MCF 10A (cell line): ENCODE data around the gene PAGR1. TPM values are rescaled to one million over a fixed set of nuclear protein-coding genes. Genes with fewer than 3 reads are reported as not detected.

Source experiments
- BruUV-seq: library from RNA; stranded (reverse); fragments of 400-500 nt; replicated peaks from 2 replicates; lab custom pipeline; 2021; lab: Mats Ljungman, UMichigan
- CTCF ChIA-PET: fragments of 300-600 bp; sonication (Branson Sonifier 250); formaldehyde crosslinking; extraction: SDS; loops from one replicate; lab custom pipeline; 2021; ENCODE audit warnings: antibody characterized with exemption, inconsistent platforms; lab: Yijun Ruan, JAX
- POLR2A ChIA-PET: fragments of 300-600, 350-650 bp; sonication (Branson Sonifier 250); formaldehyde crosslinking; extraction: SDS; loops from one replicate; lab custom pipeline; 2020; ENCODE audit warnings: antibody characterized with exemption, inconsistent platforms; lab: Yijun Ruan, JAX
- DNase-seq: peaks from one replicate; pipeline ENCODE4 v3.0.0-alpha.2; 2018; ENCODE audit not compliant: unreplicated experiment
- H3K27ac Mint-ChIP-seq: one replicate; pipeline ENCODE4 v1.8.0; 2022; ENCODE audit warnings: mild to moderate bottlenecking, low read depth, mixed read lengths; ENCODE audit not compliant: unreplicated experiment
- H3K27me3 Mint-ChIP-seq: one replicate; pipeline ENCODE4 v1.8.0; 2022; ENCODE audit warnings: mixed read lengths; ENCODE audit not compliant: insufficient read depth, unreplicated experiment
- H3K36me3 Mint-ChIP-seq: one replicate; pipeline ENCODE4 v1.8.0; 2022; ENCODE audit warnings: mild to moderate bottlenecking, moderate library complexity, mixed read lengths; ENCODE audit not compliant: insufficient read depth, unreplicated experiment
- H3K4me1 Mint-ChIP-seq: one replicate; pipeline ENCODE4 v1.8.0; 2022; ENCODE audit warnings: mixed read lengths; ENCODE audit not compliant: insufficient read depth, unreplicated experiment
- H3K4me3 Mint-ChIP-seq: one replicate; pipeline ENCODE4 v1.8.0; 2022; ENCODE audit warnings: mild to moderate bottlenecking, moderate library complexity, mixed read lengths; ENCODE audit not compliant: unreplicated experiment
- H3K9me3 Mint-ChIP-seq: one replicate; pipeline ENCODE4 v1.8.0; 2022; ENCODE audit warnings: mixed read lengths; ENCODE audit not compliant: unreplicated experiment
- CTCF ChIP-seq: fragments of 200-600 bp; IDR thresholded peaks from one replicate; pipeline ENCODE4 v1.8.0; 2022; ENCODE audit warnings: antibody characterized with exemption, mild to moderate bottlenecking; ENCODE audit not compliant: unreplicated experiment
- intact Hi-C: fragments of 100-400 bp; cut with micrococcal nuclease; formaldehyde crosslinking; loops from 2 replicates; pipeline ENCODE4 v1.14.1; 2022
- total RNA-seq: library from RNA; stranded (reverse); gene quantifications from 2 replicates; pipeline ENCODE4 v1.2.3, GENCODE V29; 2022

Gene PAGR1
- total RNA-seq, 1 experiment from 2014 or later: 25.0 TPM

- Mint-ChIP-seq H3K4me3 (peak overlapping the region; percentile 47), H3K4me1 (peaks cover 9% of the 10 kb centered on the region), H3K27me3 (no peaks in the 10 kb centered on the region), H3K9me3 (no peaks in the 10 kb centered on the region), H3K36me3 (peaks cover 34% of the 10 kb centered on the region), H3K27ac (peak overlapping the region; percentile 75)
- CTCF ChIA-PET: interaction anchor here (0.7 to 0.8 kb wide), 2 partner anchors 24 to 28 kb away, joined by 3 read pairs; no protein-coding TSS in a partner anchor
- POLR2A ChIA-PET: interaction anchor here (0.6 to 2.2 kb wide), 6 partner anchors 8 to 181 kb away, joined by 3 to 8 read pairs (median 3); partner anchors contain the start of genes PAGR1 and TAOK2
- intact Hi-C loops: loop anchor here (5.0 kb wide), 3 partner anchors 38 to 198 kb away; partner anchors contain the start of genes C16orf92, CDIPT, HIRIP3 and INO80E
- DNase-seq: peak; percentile 77
- TF ChIP-seq CTCF: no peak
- BruUV-seq: no TSS peak
Observed at GRCh38 chr16:29824589-29825144, 8.7 kb downstream of the PAGR1 start.

GRCh38 chr16:29825145-29826044, 9.4 kb downstream of the PAGR1 start:
- ChIA-PET CTCF (interaction anchor here (1.8 kb wide), 1 partner anchor 197 kb away, joined by 7 read pairs; no protein-coding TSS in a partner anchor), POLR2A (interaction anchor here (0.7 to 2.2 kb wide), 5 partner anchors 9 to 148 kb away, joined by 3 to 8 read pairs (median 3); partner anchors contain the start of genes PAGR1 and TAOK2)
- no peaks in the 10 kb centered on the region for H3K9me3 Mint-ChIP-seq
- peak overlapping the region; percentile 47 for H3K4me3 Mint-ChIP-seq
- peaks cover 32% of the 10 kb centered on the region for H3K36me3 Mint-ChIP-seq
- H3K27ac Mint-ChIP-seq: peak overlapping the region; percentile 75
- intact Hi-C loops: no loop called here
- no TSS peak for BruUV-seq
- TF ChIP-seq CTCF: no peak
- no peaks in the 10 kb centered on the region for H3K27me3 Mint-ChIP-seq
- DNase-seq: peak; percentile 47
- H3K4me1 Mint-ChIP-seq: peaks cover 12% of the 10 kb centered on the region

GRCh38 chr16:29826342-29826695, 10.4 kb downstream of the PAGR1 start:
- no peak for TF ChIP-seq CTCF
- Mint-ChIP-seq H3K4me3 (no peak overlapping the region), H3K27ac (no peak overlapping the region), H3K27me3 (no peaks in the 10 kb centered on the region), H3K4me1 (peaks cover 12% of the 10 kb centered on the region), H3K36me3 (peaks cover 26% of the 10 kb centered on the region), H3K9me3 (no peaks in the 10 kb centered on the region)
- intact Hi-C loops: no loop called here
- ChIA-PET POLR2A (interaction anchor here (0.7 to 0.9 kb wide), 3 partner anchors 10 to 241 kb away, joined by 3 to 5 read pairs (median 3); partner anchors contain the start of gene PAGR1), CTCF (interaction anchor here (0.6 to 1.8 kb wide), 7 partner anchors 27 to 602 kb away, joined by 3 to 7 read pairs (median 3); no protein-coding TSS in a partner anchor)
- no TSS peak for BruUV-seq
- no peak for DNase-seq

- H3K4me1 Mint-ChIP-seq: peaks cover 5% of the 10 kb centered on the region
- no TSS peak for BruUV-seq
- no peaks in the 10 kb centered on the region for H3K27me3 Mint-ChIP-seq
- ChIA-PET CTCF (no interaction called here), POLR2A (interaction anchor here (1.5 kb wide), 1 partner anchor 33 kb away, joined by 3 read pairs; the partner anchor contains the start of gene CDIPT)
- intact Hi-C loops: no loop called here
- H3K9me3 Mint-ChIP-seq: no peaks in the 10 kb centered on the region
- H3K36me3 Mint-ChIP-seq: peaks cover 54% of the 10 kb centered on the region
- TF ChIP-seq CTCF: no peak
- no peak overlapping the region for H3K27ac Mint-ChIP-seq
- no peak for DNase-seq
- no peak overlapping the region for H3K4me3 Mint-ChIP-seq
Observed at GRCh38 chr16:29830774-29831173, 14.8 kb downstream of the PAGR1 start.
